ENCODE measurements around the gene TIMM10B. TPM values are rescaled to one million over a fixed set of nuclear protein-coding genes. Genes with fewer than 3 reads are reported as not detected.

The TIMM10B gene, protein sequence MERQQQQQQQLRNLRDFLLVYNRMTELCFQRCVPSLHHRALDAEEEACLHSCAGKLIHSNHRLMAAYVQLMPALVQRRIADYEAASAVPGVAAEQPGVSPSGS
- total RNA-seq (18.7 TPM), polyA plus RNA-seq (18.5 TPM)
- long read RNA-seq, donor 1, partial matches to known transcripts: 0 of 3 reads
- long read RNA-seq, donor 1, other reads (novel, unspliced or antisense): 0 of 3 reads
- long read RNA-seq, donor 2: 0 reads
- long read RNA-seq, donor 3, transcript TIMM10B-201 (3 exons, 2,840 nt): major isoform, 27 of 42 reads
- long read RNA-seq, donor 3, partial matches to known transcripts: 13 of 42 reads
- long read RNA-seq, donor 3, other reads (novel, unspliced or antisense): 0 of 42 reads
- long read RNA-seq, donor 4, transcript TIMM10B-201 (3 exons, 2,840 nt): major isoform, 9 of 10 reads
- long read RNA-seq, donor 4, partial matches to known transcripts: 0 of 10 reads
- long read RNA-seq, donor 4, other reads (novel, unspliced or antisense): 0 of 10 reads
- long read RNA-seq, donor 5, transcript TIMM10B-201 (3 exons, 2,840 nt): major isoform, 26 of 40 reads
- long read RNA-seq, donor 5, partial matches to known transcripts: 11 of 40 reads
- long read RNA-seq, donor 5, other reads (novel, unspliced or antisense): 0 of 40 reads
- long read RNA-seq, donor 6, transcript TIMM10B-201 (3 exons, 2,840 nt): major isoform, 17 of 17 reads
- long read RNA-seq, donor 6, partial matches to known transcripts: 0 of 17 reads
- long read RNA-seq, donor 6, other reads (novel, unspliced or antisense): 0 of 17 reads
- long read RNA-seq, donor 7, transcript TIMM10B-201 (3 exons, 2,840 nt): major isoform, 17 of 19 reads
- long read RNA-seq, donor 7, partial matches to known transcripts: 0 of 19 reads
- long read RNA-seq, donor 7, other reads (novel, unspliced or antisense): 0 of 19 reads
- long read RNA-seq, donor 8, transcript TIMM10B-201 (3 exons, 2,840 nt): major isoform, 12 of 19 reads
- long read RNA-seq, donor 8, partial matches to known transcripts: 7 of 19 reads
- long read RNA-seq, donor 8, other reads (novel, unspliced or antisense): 0 of 19 reads
- long read RNA-seq, donor 9, transcript TIMM10B-201 (3 exons, 2,840 nt): major isoform, 5 of 5 reads
- long read RNA-seq, donor 9, partial matches to known transcripts: 0 of 5 reads
- long read RNA-seq, donor 9, other reads (novel, unspliced or antisense): 0 of 5 reads
- long read RNA-seq, donor 10, transcript TIMM10B-201 (3 exons, 2,840 nt): major isoform, 12 of 14 reads
- long read RNA-seq, donor 10, partial matches to known transcripts: 0 of 14 reads
- long read RNA-seq, donor 10, other reads (novel, unspliced or antisense): 0 of 14 reads

DNA sequence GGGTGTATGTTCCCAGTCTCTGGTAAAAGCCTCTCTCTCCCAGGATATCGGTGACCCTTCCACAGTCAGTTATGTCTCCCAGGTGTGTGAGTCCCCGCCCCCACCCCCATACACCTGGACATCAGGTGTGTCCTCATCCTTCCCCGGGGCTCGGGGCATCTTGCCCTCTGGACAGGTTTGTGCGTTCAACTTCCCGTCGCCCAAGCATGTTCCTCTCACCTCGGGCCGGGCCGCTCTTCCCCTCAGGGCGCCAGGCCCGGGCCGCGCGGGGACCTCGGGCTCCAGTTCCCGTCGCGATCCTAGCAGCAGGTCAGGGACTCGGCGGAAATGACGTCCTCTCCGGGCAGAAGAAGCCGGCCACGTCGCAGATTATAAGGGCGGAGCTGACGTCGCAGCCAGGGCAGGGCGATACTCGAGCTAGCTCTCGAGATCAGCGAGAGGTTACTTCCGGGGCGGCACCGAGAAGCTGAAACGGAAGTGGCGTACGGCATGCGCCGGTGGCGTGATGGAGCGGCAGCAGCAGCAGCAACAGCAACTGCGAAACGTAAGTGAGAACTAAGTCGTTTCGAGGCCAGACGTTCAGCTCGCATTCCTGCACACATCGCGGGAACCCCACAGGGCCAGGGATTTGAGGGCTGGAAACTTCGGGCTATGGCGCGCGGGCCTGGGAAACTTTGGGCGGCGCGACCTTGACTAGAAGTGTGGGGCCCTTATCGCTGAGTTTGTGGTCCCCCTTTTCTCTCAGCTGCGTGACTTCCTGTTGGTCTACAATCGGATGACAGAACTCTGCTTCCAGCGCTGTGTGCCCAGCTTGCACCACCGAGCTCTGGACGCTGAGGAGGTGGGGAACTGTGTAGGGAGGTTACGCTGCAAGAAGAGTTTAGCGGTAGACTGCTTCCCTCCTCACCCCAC lies at the start of gene TIMM10B, which contains the start of gene ARFIP2:
TSS of gene TIMM10B (plus strand) at position 490 of the 912 bp plus-strand sequence. CDS start at position 506, 16 bp downstream.
TSS of gene ARFIP2 (minus strand) at position 320 of the 912 bp plus-strand sequence. CDS start 910 bp downstream, outside the sequence.
- peak; percentile 89 to 98 (median 95) for DNase-seq (ENCODE audit: low read depth in 6 of 9, low spot score in 9 of 9)
- Histone ChIP-seq H3K36me3 (ENCODE audit: control insufficient read depth in 2 of 2, insufficient read depth in 2 of 2, low read length in 1 of 2) (peaks cover 30 to 54% of the 10 kb centered on the region in 2 donors), H3K4me3 (ENCODE audit: low read length in 2 of 2) (peak within 1 kb of the TSS; percentile 75 to 80), H3K27me3 (ENCODE audit: control insufficient read depth in 2 of 2, insufficient read depth in 1 of 2, low read length in 1 of 2) (no peaks in the 10 kb centered on the region), H3K27ac (ENCODE audit: low read depth in 1 of 2, low read length in 1 of 2) (peak within 1 kb of the TSS; percentile 82 to 90), H3K4me1 (ENCODE audit: control insufficient read depth in 2 of 2, insufficient read depth in 2 of 2, low read length in 2 of 2) (peaks cover 17 to 19% of the 10 kb centered on the region in 2 donors), H3K9me3 (ENCODE audit: control insufficient read depth in 2 of 2, insufficient read depth in 1 of 2, low read length in 1 of 2) (no peaks in the 10 kb centered on the region)
- WGBS: under 1% methylated on average over 66 of the region's 66 CpGs

DNA sequence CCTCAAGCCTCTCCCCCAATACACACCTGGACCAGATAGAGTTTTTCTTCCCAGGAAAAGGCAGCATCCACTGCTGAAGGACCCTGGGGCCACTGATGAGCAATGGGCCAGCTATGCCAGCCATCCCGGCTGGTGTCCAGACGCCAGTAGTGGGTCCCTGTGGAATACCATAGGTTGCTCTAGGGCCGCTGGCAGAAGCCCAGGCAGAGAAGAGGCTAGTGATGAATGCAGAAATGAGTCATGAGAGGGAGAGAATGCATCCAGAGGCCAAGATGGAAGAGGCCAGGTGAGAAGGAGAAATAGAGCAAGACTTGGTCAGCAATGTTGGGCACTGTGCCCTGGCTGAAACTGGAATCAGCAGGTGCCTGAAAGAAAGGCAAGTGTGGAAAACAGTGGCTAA lies 49.4 kb upstream of the TIMM10B start:
- no peak overlapping the region for H3K27ac ChIP-seq (ENCODE audit: low read depth in 1 of 2, low read length in 1 of 2)
- H3K4me3 ChIP-seq (ENCODE audit: low read length in 2 of 2): no peak overlapping the region
- H3K27me3 ChIP-seq (ENCODE audit: control insufficient read depth in 2 of 2, insufficient read depth in 1 of 2, low read length in 1 of 2): peaks cover 0 to 2% of the 10 kb centered on the region in 2 donors
- 94% methylated on average over 3 of the region's 3 CpGs for WGBS
- H3K36me3 ChIP-seq (ENCODE audit: control insufficient read depth in 2 of 2, insufficient read depth in 2 of 2, low read length in 1 of 2): no peaks in the 10 kb centered on the region
- no peaks in the 10 kb centered on the region for H3K9me3 ChIP-seq (ENCODE audit: control insufficient read depth in 2 of 2, insufficient read depth in 1 of 2, low read length in 1 of 2)
- no peak for DNase-seq (ENCODE audit: low read depth in 6 of 9, low spot score in 9 of 9)
- H3K4me1 ChIP-seq (ENCODE audit: control insufficient read depth in 2 of 2, insufficient read depth in 2 of 2, low read length in 2 of 2): peaks cover 0 to 2% of the 10 kb centered on the region in 2 donors

DNA sequence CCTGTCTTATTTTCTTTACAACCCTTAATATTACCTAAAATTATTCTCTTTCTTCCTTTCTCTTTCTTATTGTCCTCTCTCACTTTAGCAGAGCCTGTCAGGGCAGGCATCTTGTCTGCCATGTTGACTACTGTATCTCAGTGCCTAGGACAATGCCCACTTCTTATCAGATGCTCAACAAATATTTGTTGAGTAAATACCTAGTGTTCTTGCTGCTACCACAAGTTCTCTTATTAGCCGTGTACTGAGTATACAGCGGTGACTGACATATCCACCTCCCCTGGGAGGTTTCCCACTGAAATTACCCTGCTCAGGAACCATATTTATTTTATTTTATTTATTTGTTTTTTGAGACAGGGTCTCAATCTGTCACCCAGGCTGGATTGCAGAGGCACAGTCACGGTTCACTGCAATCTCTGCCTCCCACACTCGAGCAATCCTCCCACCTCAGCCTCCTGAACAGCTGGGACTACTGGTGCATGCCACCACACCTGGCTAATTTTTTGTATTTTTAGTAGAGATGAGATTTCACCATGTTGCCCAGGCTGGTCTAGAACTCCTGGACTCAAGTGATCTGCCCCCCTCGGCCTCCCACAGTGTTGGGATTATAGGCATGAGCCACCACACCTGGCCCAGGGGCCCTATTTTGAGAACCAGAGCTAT lies 47.2 kb upstream of the TIMM10B start:
- Histone ChIP-seq H3K36me3 (ENCODE audit: control insufficient read depth in 2 of 2, insufficient read depth in 2 of 2, low read length in 1 of 2) (no peaks in the 10 kb centered on the region), H3K4me1 (ENCODE audit: control insufficient read depth in 2 of 2, insufficient read depth in 2 of 2, low read length in 2 of 2) (peaks cover 11 to 14% of the 10 kb centered on the region in 2 donors), H3K4me3 (ENCODE audit: low read length in 2 of 2) (no peak overlapping the region), H3K27me3 (ENCODE audit: control insufficient read depth in 2 of 2, insufficient read depth in 1 of 2, low read length in 1 of 2) (no peaks in the 10 kb centered on the region), H3K27ac (ENCODE audit: low read depth in 1 of 2, low read length in 1 of 2) (no peak overlapping the region), H3K9me3 (ENCODE audit: control insufficient read depth in 2 of 2, insufficient read depth in 1 of 2, low read length in 1 of 2) (no peaks in the 10 kb centered on the region)
- no peak for DNase-seq (ENCODE audit: low read depth in 6 of 9, low spot score in 9 of 9)
- WGBS: 92% methylated on average over 5 of the region's 5 CpGs

DNA sequence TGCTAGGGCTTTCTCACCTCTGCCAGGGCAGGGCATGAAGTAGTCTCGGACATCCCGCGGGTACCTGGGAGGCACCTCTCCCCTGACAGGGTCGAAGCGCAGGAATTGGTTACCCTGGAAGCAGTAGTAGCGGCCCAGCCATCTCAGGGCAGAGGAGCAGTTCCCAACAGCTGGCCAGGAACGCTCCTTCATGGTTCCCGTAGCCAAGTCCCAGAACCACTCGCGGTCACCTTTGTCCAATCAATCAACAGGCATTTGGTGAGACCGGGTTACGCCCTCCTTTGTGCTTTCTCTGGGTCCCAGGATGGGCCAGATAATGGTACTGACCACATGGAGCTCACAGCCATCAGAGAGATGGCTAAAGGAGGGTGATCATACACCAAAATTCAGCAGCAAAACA lies 43.9 kb upstream of the TIMM10B start:
- H3K36me3 ChIP-seq (ENCODE audit: control insufficient read depth in 2 of 2, insufficient read depth in 2 of 2, low read length in 1 of 2): no peaks in the 10 kb centered on the region
- H3K4me1 ChIP-seq (ENCODE audit: control insufficient read depth in 2 of 2, insufficient read depth in 2 of 2, low read length in 2 of 2): peaks cover 16 to 23% of the 10 kb centered on the region in 2 donors
- H3K27ac ChIP-seq (ENCODE audit: low read depth in 1 of 2, low read length in 1 of 2): no peak overlapping the region
- no peak for DNase-seq (ENCODE audit: low read depth in 6 of 9, low spot score in 9 of 9)
- no peaks in the 10 kb centered on the region for H3K27me3 ChIP-seq (ENCODE audit: control insufficient read depth in 2 of 2, insufficient read depth in 1 of 2, low read length in 1 of 2)
- H3K9me3 ChIP-seq (ENCODE audit: control insufficient read depth in 2 of 2, insufficient read depth in 1 of 2, low read length in 1 of 2): no peaks in the 10 kb centered on the region
- 98% methylated on average over 12 of the region's 12 CpGs for WGBS
- H3K4me3 ChIP-seq (ENCODE audit: low read length in 2 of 2): no peak overlapping the region

DNA sequence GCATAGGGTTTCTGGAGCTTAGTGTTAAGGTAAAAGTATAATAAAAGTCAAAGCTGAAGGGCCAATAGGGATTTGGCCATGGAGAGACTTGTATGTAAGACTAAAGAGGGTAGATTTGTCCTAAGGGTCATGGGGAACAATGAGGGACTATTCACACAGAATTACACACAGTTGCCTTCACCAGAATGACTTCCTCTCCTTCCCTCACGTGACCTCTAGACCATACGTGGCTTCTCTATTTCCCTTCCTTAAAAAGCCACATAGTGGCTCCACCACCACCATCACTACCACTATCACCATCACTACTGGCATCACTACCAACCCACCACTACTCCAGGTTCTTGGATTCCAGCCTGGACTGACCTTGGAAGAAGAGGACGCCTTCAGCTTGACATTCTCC lies 43.3 kb upstream of the TIMM10B start:
- no peaks in the 10 kb centered on the region for H3K9me3 ChIP-seq (ENCODE audit: control insufficient read depth in 2 of 2, insufficient read depth in 1 of 2, low read length in 1 of 2)
- no peaks in the 10 kb centered on the region for H3K27me3 ChIP-seq (ENCODE audit: control insufficient read depth in 2 of 2, insufficient read depth in 1 of 2, low read length in 1 of 2)
- no peak overlapping the region for H3K27ac ChIP-seq (ENCODE audit: low read depth in 1 of 2, low read length in 1 of 2)
- H3K36me3 ChIP-seq (ENCODE audit: control insufficient read depth in 2 of 2, insufficient read depth in 2 of 2, low read length in 1 of 2): no peaks in the 10 kb centered on the region
- peak in 1 of 9 donors; percentile 47 for DNase-seq (ENCODE audit: low read depth in 6 of 9, low spot score in 9 of 9)
- no peak overlapping the region for H3K4me3 ChIP-seq (ENCODE audit: low read length in 2 of 2)
- H3K4me1 ChIP-seq (ENCODE audit: control insufficient read depth in 2 of 2, insufficient read depth in 2 of 2, low read length in 2 of 2): peaks cover 16 to 24% of the 10 kb centered on the region in 2 donors
- WGBS: 44% methylated on average over 3 of the region's 3 CpGs

DNA sequence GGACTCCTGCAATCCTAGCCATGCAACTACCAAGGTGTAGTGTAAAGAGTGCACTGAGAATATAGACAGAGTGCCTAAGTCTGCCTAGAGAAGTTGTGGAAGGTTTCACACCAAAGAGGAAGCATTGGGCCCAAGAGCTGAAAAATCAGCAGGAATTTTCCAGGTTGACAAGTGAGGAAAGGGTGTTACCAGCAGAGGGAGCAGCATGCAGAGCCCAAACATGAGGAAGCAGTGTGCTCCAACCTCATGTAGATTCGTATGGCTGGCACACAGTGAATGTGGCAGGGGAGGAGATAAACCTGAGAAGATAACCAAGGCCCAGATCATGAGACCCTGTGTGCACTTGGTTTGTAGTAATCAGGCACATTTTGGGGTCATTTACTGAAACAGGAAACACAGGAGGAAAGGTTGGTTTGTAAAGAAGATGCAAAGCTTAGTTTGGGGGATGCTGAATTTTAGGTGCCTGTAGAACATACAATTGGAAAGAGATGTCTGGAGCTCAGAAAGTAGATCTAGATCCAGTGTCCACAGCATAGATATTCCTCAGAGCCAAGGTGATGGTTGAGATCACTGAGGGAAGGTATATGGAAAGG lies 42.2 kb upstream of the TIMM10B start:
- H3K36me3 ChIP-seq (ENCODE audit: control insufficient read depth in 2 of 2, insufficient read depth in 2 of 2, low read length in 1 of 2): no peaks in the 10 kb centered on the region
- peak in 7 of 9 donors; percentile 42 to 79 (median 53) for DNase-seq (ENCODE audit: low read depth in 6 of 9, low spot score in 9 of 9)
- WGBS: 29% methylated on average over 1 of the region's 1 CpG

DNA sequence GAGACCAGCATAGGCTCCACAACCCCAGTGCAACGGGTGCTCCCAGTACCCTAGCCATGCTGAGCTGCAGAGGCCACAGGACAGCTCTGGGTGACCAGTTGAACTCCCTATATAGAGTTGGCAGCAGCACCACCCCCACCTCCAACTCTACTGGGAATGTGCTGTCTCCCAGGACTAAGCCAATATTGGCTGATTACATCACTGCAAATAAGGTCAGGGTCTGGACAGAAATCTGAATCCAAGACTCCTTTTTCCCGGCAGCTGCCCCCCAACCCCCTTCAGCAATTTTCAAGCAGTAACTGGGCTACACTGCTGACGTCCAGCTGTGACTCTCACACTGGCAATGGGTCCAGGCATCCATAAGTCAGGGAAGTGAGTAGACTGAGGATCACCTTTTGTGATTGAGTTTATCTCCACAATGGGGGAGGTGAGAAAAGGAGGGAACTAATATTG lies 40.4 kb upstream of the TIMM10B start, which contains the start of gene HPX:
TSS of gene HPX (minus strand) at position 82 of the 453 bp plus-strand sequence. CDS start at position 58, 24 bp downstream.
- Histone ChIP-seq H3K27me3 (ENCODE audit: control insufficient read depth in 2 of 2, insufficient read depth in 1 of 2, low read length in 1 of 2) (no peaks in the 10 kb centered on the region), H3K4me3 (ENCODE audit: low read length in 2 of 2) (no peak within 1 kb of the TSS), H3K36me3 (ENCODE audit: control insufficient read depth in 2 of 2, insufficient read depth in 2 of 2, low read length in 1 of 2) (no peaks in the 10 kb centered on the region), H3K4me1 (ENCODE audit: control insufficient read depth in 2 of 2, insufficient read depth in 2 of 2, low read length in 2 of 2) (peaks cover 14 to 31% of the 10 kb centered on the region in 2 donors), H3K9me3 (ENCODE audit: control insufficient read depth in 2 of 2, insufficient read depth in 1 of 2, low read length in 1 of 2) (no peaks in the 10 kb centered on the region), H3K27ac (ENCODE audit: low read depth in 1 of 2, low read length in 1 of 2) (no peak within 1 kb of the TSS)
- no peak for DNase-seq (ENCODE audit: low read depth in 6 of 9, low spot score in 9 of 9)
- WGBS: 97% methylated on average over 3 of the region's 3 CpGs

More for the DNA sequence above, 42.2 kb upstream of the TIMM10B start:
- Histone ChIP-seq H3K9me3 (ENCODE audit: control insufficient read depth in 2 of 2, insufficient read depth in 1 of 2, low read length in 1 of 2) (no peaks in the 10 kb centered on the region), H3K27ac (ENCODE audit: low read depth in 1 of 2, low read length in 1 of 2) (no peak overlapping the region), H3K4me1 (ENCODE audit: control insufficient read depth in 2 of 2, insufficient read depth in 2 of 2, low read length in 2 of 2) (peaks cover 16 to 31% of the 10 kb centered on the region in 2 donors), H3K27me3 (ENCODE audit: control insufficient read depth in 2 of 2, insufficient read depth in 1 of 2, low read length in 1 of 2) (no peaks in the 10 kb centered on the region), H3K4me3 (ENCODE audit: low read length in 2 of 2) (no peak overlapping the region)

Measured in thymus (tissue), 14 donors.